GM12801 (cell line): Measurements from ENCODE around the gene ANO10.

Source experiments
- CTCF ChIP-seq: IDR thresholded peaks from one replicate; pipeline ENCODE4 v1.5.1; 2011; ENCODE audit warnings: control low read depth; ENCODE audit not compliant: insufficient read length; ENCODE audit errors: extremely low read depth

Gene ANO10

GRCh38 chr3:43490640-43491185, 131.1 kb downstream of the ANO10 start:
- no peak for TF ChIP-seq CTCF

GRCh38 chr3:43489930-43490329, 131.9 kb downstream of the ANO10 start:
- no peak for TF ChIP-seq CTCF

- no peak for TF ChIP-seq CTCF
Observed at GRCh38 chr3:43485931-43486330, 135.9 kb downstream of the ANO10 start.

- TF ChIP-seq CTCF: no peak
Observed at GRCh38 chr3:43484926-43485488, 136.8 kb downstream of the ANO10 start.

GRCh38 chr3:43481375-43481774, 140.4 kb downstream of the ANO10 start:
- no peak for TF ChIP-seq CTCF

GRCh38 chr3:43478118-43478785, 143.6 kb downstream of the ANO10 start:
- TF ChIP-seq CTCF: no peak

- TF ChIP-seq CTCF: no peak
Observed at GRCh38 chr3:43477600-43477999, 144.2 kb downstream of the ANO10 start.
